ENCODE data around the gene PAXIP1.
"Not testable (repeated sequence)": the region's sequence is repeated elsewhere in the genome, so short reads cannot be mapped to it uniquely, and the experiment has no call there.

Gene PAXIP1, protein sequence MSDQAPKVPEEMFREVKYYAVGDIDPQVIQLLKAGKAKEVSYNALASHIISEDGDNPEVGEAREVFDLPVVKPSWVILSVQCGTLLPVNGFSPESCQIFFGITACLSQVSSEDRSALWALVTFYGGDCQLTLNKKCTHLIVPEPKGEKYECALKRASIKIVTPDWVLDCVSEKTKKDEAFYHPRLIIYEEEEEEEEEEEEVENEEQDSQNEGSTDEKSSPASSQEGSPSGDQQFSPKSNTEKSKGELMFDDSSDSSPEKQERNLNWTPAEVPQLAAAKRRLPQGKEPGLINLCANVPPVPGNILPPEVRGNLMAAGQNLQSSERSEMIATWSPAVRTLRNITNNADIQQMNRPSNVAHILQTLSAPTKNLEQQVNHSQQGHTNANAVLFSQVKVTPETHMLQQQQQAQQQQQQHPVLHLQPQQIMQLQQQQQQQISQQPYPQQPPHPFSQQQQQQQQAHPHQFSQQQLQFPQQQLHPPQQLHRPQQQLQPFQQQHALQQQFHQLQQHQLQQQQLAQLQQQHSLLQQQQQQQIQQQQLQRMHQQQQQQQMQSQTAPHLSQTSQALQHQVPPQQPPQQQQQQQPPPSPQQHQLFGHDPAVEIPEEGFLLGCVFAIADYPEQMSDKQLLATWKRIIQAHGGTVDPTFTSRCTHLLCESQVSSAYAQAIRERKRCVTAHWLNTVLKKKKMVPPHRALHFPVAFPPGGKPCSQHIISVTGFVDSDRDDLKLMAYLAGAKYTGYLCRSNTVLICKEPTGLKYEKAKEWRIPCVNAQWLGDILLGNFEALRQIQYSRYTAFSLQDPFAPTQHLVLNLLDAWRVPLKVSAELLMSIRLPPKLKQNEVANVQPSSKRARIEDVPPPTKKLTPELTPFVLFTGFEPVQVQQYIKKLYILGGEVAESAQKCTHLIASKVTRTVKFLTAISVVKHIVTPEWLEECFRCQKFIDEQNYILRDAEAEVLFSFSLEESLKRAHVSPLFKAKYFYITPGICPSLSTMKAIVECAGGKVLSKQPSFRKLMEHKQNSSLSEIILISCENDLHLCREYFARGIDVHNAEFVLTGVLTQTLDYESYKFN
- long read RNA-seq, donor 1, partial matches to known transcripts = 11 of 12 reads
- long read RNA-seq, donor 1, other reads (novel, unspliced or antisense) = 0 of 12 reads
- long read RNA-seq, donor 2 = 0 reads
- long read RNA-seq, donor 3, partial matches to known transcripts = 15 of 15 reads
- long read RNA-seq, donor 3, other reads (novel, unspliced or antisense) = 0 of 15 reads
- long read RNA-seq, donor 4, partial matches to known transcripts = 0 of 1 reads
- long read RNA-seq, donor 4, other reads (novel, unspliced or antisense) = 0 of 1 reads
- long read RNA-seq, donor 5 = 0 reads
- long read RNA-seq, donor 6 = 0 reads
- long read RNA-seq, donor 7, partial matches to known transcripts = 56 of 56 reads
- long read RNA-seq, donor 7, other reads (novel, unspliced or antisense) = 0 of 56 reads
- long read RNA-seq, donor 8, partial matches to known transcripts = 12 of 13 reads
- long read RNA-seq, donor 8, other reads (novel, unspliced or antisense) = 0 of 13 reads

GRCh38 chr7:155003092-155003375, at the start of gene PAXIP1:
TSS of gene PAXIP1 (minus strand) at chr7:155003124. CDS start at chr7:155002929, 195 bp downstream.
- peak; percentile 98 for DNase-seq

DNA sequence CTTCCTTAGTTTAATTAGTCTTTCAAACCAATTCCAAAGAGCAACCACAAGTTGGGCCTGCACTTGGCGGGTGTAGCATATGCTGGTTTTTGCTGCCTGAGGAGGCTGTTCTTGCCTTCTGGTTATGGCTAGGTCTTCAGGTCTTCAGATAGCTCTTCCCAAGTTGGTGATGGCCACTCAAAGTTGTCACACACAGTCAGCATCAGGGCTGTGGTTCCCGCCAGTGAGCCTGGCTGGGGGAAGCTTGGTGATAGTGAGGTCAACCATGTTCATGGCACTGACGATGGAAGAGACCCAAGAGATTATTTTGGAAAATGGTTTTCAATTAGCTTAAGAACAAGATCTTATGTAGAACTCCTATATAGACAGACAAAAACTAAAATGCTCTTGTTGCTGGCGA, 48.4 kb upstream of the PAXIP1 start:
- DNase-seq = no peak

- no peak for DNase-seq
These were observed 45.1 kb upstream of the PAXIP1 start for GRCh38 chr7:155048006-155048405.

DNA sequence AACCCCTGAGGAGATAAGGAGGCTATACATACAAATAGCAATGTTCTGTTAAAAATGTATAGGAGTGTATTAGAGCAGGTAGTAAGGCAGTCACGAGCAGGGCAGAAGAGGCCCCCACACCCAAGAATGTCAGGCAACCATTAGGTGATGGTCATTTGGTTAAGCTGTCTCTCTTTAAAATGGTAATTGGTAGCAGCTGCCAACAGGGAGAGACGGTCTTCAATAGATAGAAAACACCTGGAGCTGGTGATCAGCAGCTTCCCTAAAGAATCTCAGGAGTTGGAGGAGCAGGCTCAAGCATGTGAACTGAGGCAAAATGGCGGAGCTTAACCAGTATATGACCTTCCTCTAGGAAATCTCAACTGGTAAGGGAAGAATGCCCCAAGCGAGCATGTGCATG, 40.8 kb upstream of the PAXIP1 start:
- DNase-seq = no peak

DNA sequence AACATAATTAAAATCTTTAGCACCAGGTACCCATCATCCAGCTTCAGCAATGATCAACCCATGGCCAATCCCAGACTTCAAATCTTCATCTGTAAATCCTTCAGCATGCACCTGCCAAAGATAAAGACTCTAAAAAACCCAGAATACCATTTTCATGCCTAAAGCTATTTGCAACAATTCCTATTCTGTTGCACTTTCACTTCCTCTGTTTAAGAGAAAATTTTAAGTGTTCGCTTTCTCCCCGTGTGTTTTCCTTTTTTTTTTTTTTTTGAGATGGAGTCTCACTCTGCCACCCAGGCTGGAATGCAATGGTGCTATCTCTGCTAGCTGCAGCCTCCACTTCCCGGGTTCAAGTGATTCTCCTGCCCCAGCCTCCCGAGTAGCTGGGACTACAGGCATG, 35.4 kb upstream of the PAXIP1 start:
- DNase-seq = no peak

DNA sequence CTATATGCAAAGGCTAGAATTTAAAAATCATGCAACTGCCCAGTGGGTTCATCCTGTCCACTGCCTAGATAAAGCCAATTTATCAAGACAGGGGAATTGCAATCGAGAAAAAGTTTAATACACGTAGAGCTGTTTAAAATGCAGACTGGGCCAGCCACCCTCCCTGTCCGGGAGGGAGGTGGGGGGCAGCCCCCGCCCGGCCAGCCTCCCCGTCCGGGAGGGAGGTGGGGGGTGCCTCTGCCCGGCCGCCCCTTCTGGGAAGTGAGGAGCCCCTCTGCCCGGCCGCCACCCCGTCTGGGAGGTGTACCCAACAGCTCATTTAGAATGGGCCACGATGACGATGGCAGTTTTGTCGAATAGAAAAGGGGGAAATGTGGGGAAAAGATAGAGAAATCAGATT, 31.6 kb upstream of the PAXIP1 start:
- not testable (repeated sequence) for DNase-seq

GRCh38 chr7:155032978-155033377, 30.1 kb upstream of the PAXIP1 start:
- no peak for DNase-seq

- no peak for DNase-seq
These were observed 25.0 kb upstream of the PAXIP1 start for GRCh38 chr7:155027879-155028278.

DNA sequence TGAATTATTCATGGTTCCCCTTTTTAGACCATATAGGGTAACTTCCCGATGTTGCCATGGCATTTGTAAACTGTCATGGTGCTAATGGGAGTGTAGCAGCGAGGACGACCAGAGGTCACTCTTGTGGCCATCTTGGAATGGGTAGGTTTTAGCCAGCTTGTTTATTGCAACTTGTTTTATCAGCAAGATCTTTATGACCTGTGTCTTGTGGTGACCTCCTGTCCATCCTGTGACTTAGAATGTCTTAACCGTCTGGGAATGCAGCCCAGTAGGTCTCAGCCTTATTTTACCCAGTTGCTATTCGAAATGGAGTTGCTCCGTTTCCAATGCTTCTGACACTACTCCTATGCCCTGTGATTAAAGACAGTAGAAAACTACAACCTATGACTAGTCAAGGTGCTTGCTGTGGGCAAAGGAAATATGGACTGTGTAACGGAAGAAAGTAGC, 18.8 kb upstream of the PAXIP1 start:
- no peak for DNase-seq

DNA sequence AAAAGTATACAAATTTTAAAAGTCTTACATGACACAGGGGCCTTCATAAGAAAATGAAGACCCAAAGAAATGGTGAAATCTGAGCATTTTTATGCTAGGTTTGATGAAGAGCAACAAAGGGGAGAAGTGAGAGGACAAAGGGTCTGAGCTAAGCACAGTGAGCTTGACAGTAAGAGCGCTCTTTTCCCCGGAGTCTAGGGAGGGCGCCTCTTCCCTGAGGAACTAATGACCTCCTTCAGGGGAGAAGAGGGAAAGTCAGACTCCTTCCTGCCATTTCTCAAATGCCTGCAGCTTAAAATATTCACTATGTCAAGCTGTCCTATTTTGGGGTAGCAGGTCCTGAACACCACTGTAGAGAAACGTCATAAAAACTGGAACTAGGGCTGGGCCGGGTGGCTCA, 18.1 kb upstream of the PAXIP1 start:
- no peak for DNase-seq

DNA sequence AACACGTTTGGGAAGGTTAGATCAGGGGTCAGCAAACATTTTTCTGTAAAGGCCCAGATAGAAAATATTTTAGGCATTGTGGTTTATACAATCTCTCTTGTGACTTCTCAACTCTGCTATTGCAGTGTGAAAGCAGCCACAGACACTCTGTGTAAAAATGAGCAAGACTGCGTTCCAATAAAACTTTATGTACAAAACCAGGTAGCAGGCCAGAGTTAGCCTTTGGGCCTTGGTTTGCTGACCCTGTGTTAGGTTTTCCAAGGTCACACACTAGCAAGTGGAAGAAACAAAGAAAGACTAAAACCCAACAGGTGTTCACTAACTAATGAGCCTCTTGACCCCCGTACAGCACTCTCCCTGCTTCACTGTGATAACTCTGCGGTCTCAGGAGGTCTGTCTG, 14.9 kb upstream of the PAXIP1 start:
- no peak for DNase-seq

DNA sequence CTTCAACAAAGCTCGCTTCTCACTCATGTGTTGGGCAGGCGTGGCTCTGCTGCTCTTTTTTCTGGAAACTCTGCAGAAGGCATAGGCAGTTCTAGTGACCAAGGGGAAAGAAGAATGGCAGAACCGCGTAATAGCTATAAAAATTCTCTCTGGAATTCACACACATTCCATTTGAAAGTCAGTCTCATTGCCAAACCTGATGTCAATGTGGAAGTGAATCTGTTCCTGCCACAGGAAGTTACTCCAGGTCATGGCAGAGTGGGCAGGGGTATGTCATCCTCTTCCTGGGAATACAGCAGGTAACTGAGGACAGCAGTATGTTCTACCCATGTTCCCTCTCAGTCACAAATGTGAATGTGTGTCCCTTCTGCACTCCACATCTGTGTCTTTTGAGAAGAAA, 8.2 kb upstream of the PAXIP1 start:
- DNase-seq = no peak

GRCh38 chr7:155009570-155010157, 6.7 kb upstream of the PAXIP1 start:
- no peak for DNase-seq

- DNase-seq = no peak
These were observed 5.0 kb upstream of the PAXIP1 start for GRCh38 chr7:155007947-155008346.

DNA sequence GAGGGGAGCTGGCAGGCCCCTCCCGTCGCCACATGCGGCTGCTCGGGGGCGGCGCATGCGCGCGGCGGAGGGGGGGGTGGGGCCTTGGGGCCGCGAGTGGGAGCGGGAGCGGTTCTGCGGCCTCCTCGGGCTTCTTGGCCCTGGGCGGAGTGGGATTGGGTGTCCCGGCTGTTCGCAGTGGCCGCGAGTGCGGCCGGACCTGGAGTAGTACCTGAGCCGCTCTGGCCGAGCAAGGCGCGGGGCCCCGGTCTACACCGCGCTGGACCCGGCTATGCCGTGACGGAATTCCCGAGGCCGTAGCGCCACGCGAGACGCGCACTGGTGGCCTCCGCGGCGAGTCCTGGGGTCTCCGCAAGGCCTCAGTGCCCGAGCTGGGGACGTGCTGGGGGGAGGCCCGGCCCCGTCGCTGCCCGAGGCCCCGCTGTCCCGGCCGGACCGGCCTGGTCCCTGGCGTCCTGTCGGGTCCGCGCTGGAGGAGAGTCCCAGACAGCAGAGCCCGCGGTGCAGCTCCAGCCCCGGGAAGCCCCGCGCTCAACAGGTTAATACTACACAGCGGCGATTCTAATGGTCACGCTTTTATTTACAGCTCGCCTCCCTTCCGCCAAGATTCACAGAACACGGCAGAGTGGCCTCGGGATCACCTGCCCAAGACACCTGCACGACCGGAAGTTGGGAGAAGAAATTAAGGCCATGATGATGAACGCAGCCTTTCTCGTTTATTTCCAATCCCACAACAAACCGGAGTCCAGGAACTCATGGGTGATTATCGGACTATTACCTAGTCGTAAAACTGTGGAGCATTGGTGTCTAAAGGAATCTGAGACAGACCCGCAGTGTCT, 671 bp upstream of the PAXIP1 start:
- peak; percentile 95 for DNase-seq

DNA sequence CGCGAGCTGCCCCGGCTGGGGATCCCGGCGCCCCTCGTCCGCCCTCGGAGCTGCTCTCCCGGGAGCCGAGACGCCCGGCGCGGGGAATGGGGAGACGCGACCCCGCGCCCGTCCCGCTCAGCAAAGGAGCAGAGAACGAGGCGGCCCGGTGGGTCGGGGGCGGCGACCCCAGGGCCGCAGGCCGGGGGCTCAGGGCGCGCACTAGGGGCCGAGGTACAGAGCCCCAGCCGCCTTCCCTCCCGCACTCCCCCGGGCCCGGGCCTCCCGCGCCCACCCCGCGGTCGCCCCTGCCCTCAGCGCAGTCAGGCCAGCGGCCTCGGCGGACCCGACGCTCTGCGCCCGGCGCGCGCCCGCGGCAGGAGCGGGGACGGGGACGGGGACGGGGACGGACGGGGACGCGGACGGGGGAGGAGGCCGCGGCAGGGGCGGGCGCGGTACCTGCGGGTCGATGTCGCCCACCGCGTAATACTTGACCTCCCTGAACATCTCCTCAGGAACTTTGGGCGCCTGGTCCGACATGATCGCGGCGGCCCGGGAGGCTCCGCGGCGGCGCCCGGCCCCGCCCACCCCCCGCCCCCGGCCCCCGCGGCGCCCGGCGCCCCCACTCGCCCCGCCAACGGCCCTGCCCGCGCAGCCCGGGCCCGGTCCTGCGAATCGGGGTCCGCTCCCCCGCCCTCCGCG, 373 bp downstream of the PAXIP1 start:
- DNase-seq = peak; percentile 59

GRCh38 chr7:155001756-155002410, 1.0 kb downstream of the PAXIP1 start:
- no peak for DNase-seq

- DNase-seq = no peak
These were observed 2.1 kb downstream of the PAXIP1 start for GRCh38 chr7:155000795-155001194.

- no peak for DNase-seq
These were observed 4.4 kb downstream of the PAXIP1 start for GRCh38 chr7:154998481-154998880.

All from right kidney (tissue), 9 donors.